Skin of body (tissue), 2 donors: ENCODE measurements around the gene SORBS1. TPM values are rescaled to one million over a fixed set of nuclear protein-coding genes. Genes with fewer than 3 reads are reported as not detected.
"Not testable (repeated sequence)": the region's sequence is repeated elsewhere in the genome, so short reads cannot be mapped to it uniquely, and the experiment has no call there.

ENCODE experiments used
- DNase-seq: peaks from one replicate; lab custom pipeline; 2025; lab: John Stamatoyannopoulos, UW
- total RNA-seq: library from RNA; depleted of rRNA; stranded (reverse); fragments of >200 nt; gene quantifications from one replicate; pipeline ENCODE4 v1.2.3, GENCODE V29; 2014

SORBS1 gene
- total RNA-seq, 1 donor from 2014 or later: 33.7 TPM

DNA sequence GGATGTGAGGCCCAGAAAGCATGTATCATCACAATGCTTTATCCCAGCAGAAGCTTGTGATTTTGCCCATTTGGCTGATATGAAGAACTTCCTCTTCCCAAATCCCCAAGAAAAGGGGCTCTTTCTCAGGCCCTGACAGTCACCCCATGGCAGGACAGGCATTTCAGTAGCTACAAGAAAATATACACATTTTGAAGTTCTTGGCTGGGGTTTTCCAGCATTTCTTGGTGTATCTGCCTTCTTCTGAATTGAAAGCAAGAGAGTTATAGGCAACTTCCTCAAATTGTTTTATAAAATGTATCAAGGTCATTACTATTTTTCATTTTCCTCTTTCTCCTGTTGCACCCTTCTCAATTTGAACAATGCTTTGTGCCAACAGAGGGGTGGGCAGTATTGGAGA is 207.1 kb downstream of the SORBS1 start:
- no peak for DNase-seq

DNA sequence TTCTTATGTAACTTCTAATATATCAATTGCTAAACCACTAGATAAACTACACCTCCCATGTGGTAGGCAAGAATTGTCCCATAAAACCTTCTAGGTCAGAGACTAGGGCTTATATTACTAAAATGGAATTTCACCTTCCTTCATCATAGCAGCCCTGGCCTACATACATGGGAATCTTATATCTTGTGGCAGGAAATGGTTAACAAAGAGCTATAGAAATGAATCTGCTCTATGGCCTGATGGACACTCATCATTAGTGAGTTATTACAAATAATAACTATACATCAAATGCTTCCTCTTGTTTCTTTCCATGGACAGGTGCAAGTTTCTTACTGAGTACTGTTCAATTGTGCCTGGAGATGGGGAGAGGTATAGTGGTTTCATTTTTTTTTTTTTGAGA is 208.0 kb downstream of the SORBS1 start:
- no peak for DNase-seq

- DNase-seq: no peak
Observed at GRCh38 chr10:95352684-95353083, 208.5 kb downstream of the SORBS1 start.

DNA sequence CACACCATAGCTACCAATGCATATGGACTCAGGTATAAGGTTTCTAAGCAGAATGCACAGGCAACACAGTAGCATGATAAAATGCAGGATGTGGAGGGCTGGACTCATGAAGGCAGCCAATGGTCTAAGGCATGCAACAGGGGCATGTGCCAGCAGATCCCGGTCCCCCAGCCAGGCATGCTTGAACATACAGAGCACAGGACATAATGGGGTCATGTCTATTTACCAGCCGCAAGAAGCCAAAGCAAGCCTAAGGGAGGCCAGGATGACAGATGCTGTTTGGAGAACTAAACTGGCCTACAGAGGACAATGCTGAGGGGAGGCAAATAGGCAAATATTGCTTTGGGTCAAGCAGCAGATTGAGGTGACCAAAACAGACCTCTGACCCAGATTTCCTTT is 210.3 kb downstream of the SORBS1 start:
- DNase-seq: no peak

- DNase-seq: no peak
Observed at GRCh38 chr10:95350219-95350829, 210.8 kb downstream of the SORBS1 start.

- not testable (repeated sequence) for DNase-seq
Observed at GRCh38 chr10:95347402-95347766, 213.8 kb downstream of the SORBS1 start.

GRCh38 chr10:95346715-95347401 is 214.3 kb downstream of the SORBS1 start:
- DNase-seq: no peak

- DNase-seq: no peak
Observed at GRCh38 chr10:95343573-95343972, 217.6 kb downstream of the SORBS1 start.

- DNase-seq: no peak
Observed at GRCh38 chr10:95341716-95342130, 219.4 kb downstream of the SORBS1 start.

GRCh38 chr10:95339863-95340262 is 221.3 kb downstream of the SORBS1 start:
- no peak for DNase-seq

DNA sequence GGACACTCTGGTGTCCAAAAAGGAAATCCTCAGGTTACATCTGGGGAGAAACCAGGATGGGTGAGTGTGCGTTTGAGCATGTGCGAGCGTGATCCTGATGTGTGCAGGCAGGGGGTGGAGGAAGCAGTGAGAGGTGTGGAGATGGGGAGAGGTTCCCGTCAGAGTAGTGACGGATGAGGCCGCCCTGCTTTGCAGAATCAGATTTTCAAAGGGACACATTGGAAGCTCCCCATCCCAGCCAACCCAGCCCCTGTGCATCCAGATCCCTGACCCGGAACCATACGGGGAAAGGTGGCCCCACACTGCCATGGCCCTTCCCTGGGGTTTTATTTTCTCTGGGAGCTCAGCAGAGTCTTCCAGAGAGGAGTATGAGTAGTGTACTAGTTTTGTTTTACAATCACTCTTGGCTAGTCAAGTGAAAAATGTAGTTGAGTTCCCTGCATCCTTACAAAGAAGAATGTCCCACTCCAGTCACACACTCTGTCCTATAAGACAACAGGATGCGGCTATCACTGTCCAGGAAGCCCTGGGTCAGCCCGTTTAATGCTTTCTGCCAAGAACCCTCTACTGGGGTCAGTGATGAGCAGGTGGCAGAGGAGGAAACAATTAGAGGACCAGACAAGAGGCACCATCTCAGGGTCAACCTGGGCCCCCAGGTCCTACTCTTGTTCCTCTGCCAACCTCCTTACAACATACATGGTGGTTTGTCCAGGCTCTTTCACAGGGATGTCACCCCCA is 223.6 kb downstream of the SORBS1 start:
- DNase-seq: no peak

- DNase-seq: no peak
Observed at GRCh38 chr10:95336702-95337101, 224.5 kb downstream of the SORBS1 start.

GRCh38 chr10:95335933-95336699 is 225.1 kb downstream of the SORBS1 start:
- DNase-seq: no peak

- no peak for DNase-seq
Observed at GRCh38 chr10:95334805-95335144, 226.4 kb downstream of the SORBS1 start.

DNA sequence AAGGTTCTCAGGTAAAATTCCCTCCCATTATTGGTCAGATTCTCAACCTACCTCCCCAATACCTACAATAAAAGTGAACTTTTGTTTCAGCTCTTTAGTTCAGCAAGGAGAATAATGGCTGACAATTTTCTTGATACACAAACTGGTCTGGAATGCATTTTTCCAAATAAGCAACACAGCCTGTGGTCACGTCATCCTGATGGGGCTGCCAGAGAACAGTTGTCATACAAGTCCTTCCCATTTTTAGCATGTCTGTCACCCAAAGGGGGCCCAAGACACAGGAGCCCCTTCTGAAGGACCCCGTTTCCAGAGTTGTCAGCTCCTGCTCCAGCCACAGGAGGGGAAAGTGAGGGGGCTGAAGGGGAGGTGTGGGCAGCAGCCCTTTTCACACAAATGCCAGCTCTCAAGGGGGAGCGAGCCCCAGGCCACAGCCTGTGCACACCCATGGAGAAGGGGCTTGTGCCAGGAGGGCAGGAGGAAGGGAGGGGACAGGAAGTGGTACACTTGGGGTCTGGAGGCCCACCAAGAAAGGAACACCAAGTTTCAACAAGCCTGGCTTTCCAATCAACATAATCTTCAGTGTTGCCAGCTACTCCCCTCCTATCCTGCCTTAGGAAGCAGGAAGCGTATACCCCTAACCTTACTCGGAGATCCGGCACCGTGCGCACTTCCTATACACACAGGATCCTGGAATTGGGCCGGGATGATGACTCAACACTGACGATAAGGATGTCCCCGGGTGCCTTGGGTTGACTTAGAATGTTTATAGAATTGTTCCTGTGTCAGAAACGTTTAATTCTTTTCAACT is 227.0 kb downstream of the SORBS1 start:
- peak; percentile 22 for DNase-seq

GRCh38 chr10:95332666-95333249 is 228.4 kb downstream of the SORBS1 start:
- no peak for DNase-seq

GRCh38 chr10:95331596-95332130 is 229.5 kb downstream of the SORBS1 start:
- no peak for DNase-seq

GRCh38 chr10:95330966-95331453 is 230.2 kb downstream of the SORBS1 start:
- no peak for DNase-seq

DNA sequence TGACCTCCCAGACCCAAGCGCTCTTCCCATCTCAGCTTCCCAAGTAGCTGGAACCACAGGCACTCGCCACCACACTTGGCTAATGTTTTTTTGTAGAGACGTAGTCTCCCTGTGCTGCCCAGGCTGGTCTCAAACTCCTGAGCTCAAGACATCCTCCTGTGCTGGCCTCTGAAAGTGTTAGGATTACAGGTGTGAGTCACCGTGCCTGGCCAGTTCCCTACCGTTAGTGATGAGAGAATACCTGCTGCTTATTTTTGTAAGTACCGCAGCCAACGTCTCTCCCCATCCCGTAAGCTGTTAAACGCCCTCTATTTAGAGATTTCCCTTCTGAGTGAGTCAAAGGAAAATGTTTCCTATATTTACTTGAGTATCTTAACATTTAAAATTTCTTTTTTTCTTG is 231.9 kb downstream of the SORBS1 start:
- no peak for DNase-seq

GRCh38 chr10:95328013-95328412 is 233.2 kb downstream of the SORBS1 start:
- no peak for DNase-seq
